ENCODE measurements around the gene KRTAP10-4. TPM values are rescaled to one million over a fixed set of nuclear protein-coding genes. Genes with fewer than 3 reads are reported as not detected.

KRTAP10-4 gene
- total and polyA plus RNA-seq, 2 donors (not counting 1 experiment from before 2014, with no cell fraction given), result not detected

GRCh38 chr21:44529503-44530125 lies 43.9 kb upstream of the KRTAP10-4 start:
- H3K27ac Mint-ChIP-seq, result no peak overlapping the region
- CTCF ChIA-PET, result no interaction called here
- POLR2A ChIA-PET, result no interaction called here
- no peaks in the 10 kb centered on the region for H3K4me1 Mint-ChIP-seq
- Histone ChIP-seq H3K27ac (ENCODE audit: low read length in 2 of 2) (no peak overlapping the region), H3K27me3 (replicated peaks in 1 of 4; ENCODE audit: control extremely low read depth in 1 of 4, control insufficient read depth in 3 of 4, insufficient read depth in 4 of 4, low read length in 3 of 4) (no peaks in the 10 kb centered on the region), H4K20me1 (ENCODE audit: control insufficient read depth, insufficient read depth, low read length, poor library complexity, severe bottlenecking) (no peaks in the 10 kb centered on the region), H3K79me2 (ENCODE audit: control insufficient read depth, insufficient read depth, low read length) (no peaks in the 10 kb centered on the region), H3K4me3 (ENCODE audit: control extremely low read depth in 1 of 5, extremely low read depth in 1 of 5, insufficient read depth in 1 of 5, low read depth in 2 of 5, low read length in 4 of 5) (no peak overlapping the region), H2AFZ (ENCODE audit: insufficient read depth, low read depth, low read length, poor library complexity, severe bottlenecking) (no peak overlapping the region), H3K4me1 (ENCODE audit: control insufficient read depth in 2 of 2, insufficient read depth in 2 of 2, low read length in 2 of 2) (no peaks in the 10 kb centered on the region), H3K36me3 (replicated peaks in 1 of 2; ENCODE audit: control extremely low read depth in 1 of 2, control insufficient read depth in 1 of 2, extremely low read depth in 1 of 2, insufficient read depth in 2 of 2, low read length in 1 of 2) (no peaks in the 10 kb centered on the region), H3K4me2 (replicated peaks; ENCODE audit: low read depth, low read length, poor library complexity, severe bottlenecking) (no peak overlapping the region), H3K9ac (ENCODE audit: low read length) (no peak overlapping the region), H3K9me3 (ENCODE audit: control extremely low read depth in 1 of 3, control insufficient read depth in 2 of 3, insufficient read depth in 1 of 3, low read length in 2 of 3) (peaks cover 0 to 3% (median 0%) of the 10 kb centered on the region in 3 donors)
- no peak overlapping the region for H3K4me3 Mint-ChIP-seq
- ATAC-seq (ENCODE audit: low read depth) (no peak), DNase-seq (no peak)
- 81% methylated on average over 22 of the region's 23 CpGs for WGBS (ENCODE audit: insufficient coverage)
- H3K27me3 Mint-ChIP-seq, result peaks cover 8% of the 10 kb centered on the region
- H3K9me3 Mint-ChIP-seq (ENCODE audit: insufficient read depth), result no peaks in the 10 kb centered on the region
- intact Hi-C loops (cut with micrococcal nuclease), result no loop called here
- TF ChIP-seq, protein P1, sequence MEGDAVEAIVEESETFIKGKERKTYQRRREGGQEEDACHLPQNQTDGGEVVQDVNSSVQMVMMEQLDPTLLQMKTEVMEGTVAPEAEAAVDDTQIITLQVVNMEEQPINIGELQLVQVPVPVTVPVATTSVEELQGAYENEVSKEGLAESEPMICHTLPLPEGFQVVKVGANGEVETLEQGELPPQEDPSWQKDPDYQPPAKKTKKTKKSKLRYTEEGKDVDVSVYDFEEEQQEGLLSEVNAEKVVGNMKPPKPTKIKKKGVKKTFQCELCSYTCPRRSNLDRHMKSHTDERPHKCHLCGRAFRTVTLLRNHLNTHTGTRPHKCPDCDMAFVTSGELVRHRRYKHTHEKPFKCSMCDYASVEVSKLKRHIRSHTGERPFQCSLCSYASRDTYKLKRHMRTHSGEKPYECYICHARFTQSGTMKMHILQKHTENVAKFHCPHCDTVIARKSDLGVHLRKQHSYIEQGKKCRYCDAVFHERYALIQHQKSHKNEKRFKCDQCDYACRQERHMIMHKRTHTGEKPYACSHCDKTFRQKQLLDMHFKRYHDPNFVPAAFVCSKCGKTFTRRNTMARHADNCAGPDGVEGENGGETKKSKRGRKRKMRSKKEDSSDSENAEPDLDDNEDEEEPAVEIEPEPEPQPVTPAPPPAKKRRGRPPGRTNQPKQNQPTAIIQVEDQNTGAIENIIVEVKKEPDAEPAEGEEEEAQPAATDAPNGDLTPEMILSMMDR (IDR thresholded peaks at IDR 0.05), result no peak
- no peak for TF ChIP-seq EZH2 (IDR thresholded peaks at IDR 0.05; ENCODE audit: borderline replicate concordance, insufficient read depth, low read depth, low read length, poor library complexity, severe bottlenecking)

- H2AFZ ChIP-seq (ENCODE audit: insufficient read depth, low read depth, low read length, poor library complexity, severe bottlenecking), result no peak overlapping the region
- ChIA-PET CTCF (no interaction called here), POLR2A (no interaction called here)
- Mint-ChIP-seq H3K27me3 (peaks cover 8% of the 10 kb centered on the region), H3K9me3 (ENCODE audit: insufficient read depth) (no peaks in the 10 kb centered on the region), H3K27ac (no peak overlapping the region), H3K4me1 (no peaks in the 10 kb centered on the region), H3K4me3 (no peak overlapping the region)
- no peak overlapping the region for H3K4me2 ChIP-seq (replicated peaks; ENCODE audit: low read depth, low read length, poor library complexity, severe bottlenecking)
- H3K79me2 ChIP-seq (ENCODE audit: control insufficient read depth, insufficient read depth, low read length), result no peaks in the 10 kb centered on the region
- intact Hi-C loops (cut with micrococcal nuclease), result no loop called here
- 87% methylated on average over 7 of the region's 7 CpGs for WGBS (ENCODE audit: insufficient coverage)
- TF ChIP-seq, protein P1 (IDR thresholded peaks at IDR 0.05), result no peak
- no peak for TF ChIP-seq EZH2 (IDR thresholded peaks at IDR 0.05; ENCODE audit: borderline replicate concordance, insufficient read depth, low read depth, low read length, poor library complexity, severe bottlenecking)
- no peaks in the 10 kb centered on the region for H3K27me3 ChIP-seq (replicated peaks in 1 of 4; ENCODE audit: control extremely low read depth in 1 of 4, control insufficient read depth in 3 of 4, insufficient read depth in 4 of 4, low read length in 3 of 4)
- H4K20me1 ChIP-seq (ENCODE audit: control insufficient read depth, insufficient read depth, low read length, poor library complexity, severe bottlenecking), result no peaks in the 10 kb centered on the region
- DNase-seq (no peak), ATAC-seq (ENCODE audit: low read depth) (no peak)
- no peak overlapping the region for H3K27ac ChIP-seq (ENCODE audit: low read length in 2 of 2)
- H3K9me3 ChIP-seq (ENCODE audit: control extremely low read depth in 1 of 3, control insufficient read depth in 2 of 3, insufficient read depth in 1 of 3, low read length in 2 of 3), result peaks cover 0 to 3% (median 0%) of the 10 kb centered on the region in 3 donors
- no peak overlapping the region for H3K9ac ChIP-seq (ENCODE audit: low read length)
- H3K36me3 ChIP-seq (replicated peaks in 1 of 2; ENCODE audit: control extremely low read depth in 1 of 2, control insufficient read depth in 1 of 2, extremely low read depth in 1 of 2, insufficient read depth in 2 of 2, low read length in 1 of 2), result no peaks in the 10 kb centered on the region
- no peaks in the 10 kb centered on the region for H3K4me1 ChIP-seq (ENCODE audit: control insufficient read depth in 2 of 2, insufficient read depth in 2 of 2, low read length in 2 of 2)
- no peak overlapping the region for H3K4me3 ChIP-seq (ENCODE audit: control extremely low read depth in 1 of 5, extremely low read depth in 1 of 5, insufficient read depth in 1 of 5, low read depth in 2 of 5, low read length in 4 of 5)
Observed at GRCh38 chr21:44530221-44530902, 43.2 kb upstream of the KRTAP10-4 start.
